Activated naive CD4-positive, alpha-beta T cell (primary cell): ENCODE data around the gene PRSS2.
"Not testable (repeated sequence)": the region's sequence is repeated elsewhere in the genome, so short reads cannot be mapped to it uniquely, and the experiment has no call there.

Source experiments
- DNase-seq, 4 experiments: peaks; one replicate each; lab custom pipeline; 2025; lab: John Stamatoyannopoulos, UW

The PRSS2 gene

DNA sequence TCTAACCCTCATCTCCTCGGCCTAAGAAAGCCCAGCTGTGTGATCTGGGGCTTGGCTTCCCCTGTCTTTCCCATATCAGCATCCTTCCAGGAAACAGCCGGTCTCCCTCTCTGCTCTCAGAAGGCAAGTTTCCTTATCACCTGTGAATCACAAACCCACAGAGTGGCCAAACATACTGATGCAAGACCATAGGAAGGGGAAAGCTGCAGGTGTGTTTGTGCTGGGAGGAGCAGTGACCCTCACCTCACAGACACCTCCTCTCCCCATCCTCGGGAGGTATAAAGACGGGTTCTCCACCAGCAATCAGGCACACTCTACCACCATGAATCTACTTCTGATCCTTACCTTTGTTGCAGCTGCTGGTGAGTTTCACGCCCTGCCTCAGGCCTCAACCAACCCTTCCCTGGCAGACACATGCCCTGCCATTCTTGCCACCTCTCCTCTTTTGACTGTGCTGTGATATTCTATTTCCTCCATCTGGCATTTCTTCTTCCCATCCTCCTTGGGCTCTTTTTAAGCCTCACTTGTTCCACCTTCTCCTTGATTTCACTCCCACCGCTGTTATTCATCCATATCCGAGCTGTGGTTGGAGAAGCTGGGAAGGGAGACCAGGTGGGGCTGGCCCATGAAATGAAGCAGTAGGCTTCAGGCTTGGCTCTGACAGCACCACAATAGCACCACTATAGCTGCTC is at the start of gene PRSS2:
TSS of gene PRSS2 (plus strand) at position 310 of the 692 bp plus-strand sequence. CDS start at position 323, 13 bp downstream.
- DNase-seq, result no peak

DNA sequence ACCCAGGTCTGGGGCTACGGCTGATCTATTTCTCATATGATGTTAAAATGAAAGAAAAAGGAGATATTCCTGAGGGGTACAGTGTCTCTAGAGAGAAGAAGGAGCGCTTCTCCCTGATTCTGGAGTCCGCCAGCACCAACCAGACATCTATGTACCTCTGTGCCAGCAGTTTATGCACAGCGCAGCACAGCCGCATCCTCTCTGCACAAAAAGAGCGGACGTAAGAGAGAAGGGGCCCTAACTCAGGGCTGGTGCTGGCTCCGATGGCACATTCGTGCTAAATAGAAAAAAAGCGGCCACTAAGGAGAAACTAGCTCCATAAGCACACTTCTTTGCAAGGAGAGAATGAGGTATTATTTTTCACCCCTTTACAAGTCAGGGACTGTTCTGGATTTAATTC is 49.8 kb upstream of the PRSS2 start:
- no peak for DNase-seq

DNA sequence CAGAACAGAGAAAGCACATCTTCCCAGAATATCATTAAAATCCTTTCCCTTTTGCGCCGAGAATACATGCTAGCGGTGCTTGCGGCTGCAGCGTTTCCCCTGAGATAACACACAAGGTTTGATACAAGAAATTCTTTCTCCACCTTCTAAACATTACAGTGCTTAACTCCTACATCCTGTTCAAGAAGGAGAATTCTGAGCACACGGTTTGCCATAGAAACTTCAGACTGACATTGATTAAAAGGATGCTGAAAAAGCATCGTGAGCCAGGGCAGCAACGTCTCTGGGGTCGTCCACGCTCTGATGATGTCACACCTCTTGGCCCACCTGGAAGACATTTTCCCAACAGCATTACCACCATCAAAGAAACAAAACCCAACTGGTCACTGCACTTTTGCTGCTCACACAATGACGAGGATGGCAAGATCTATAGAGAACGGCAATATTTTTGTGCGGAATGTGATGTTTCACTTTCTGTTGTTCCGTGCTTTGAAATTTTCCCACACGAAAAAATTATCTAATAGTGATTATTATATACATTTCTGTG is 48.4 kb upstream of the PRSS2 start:
- no peak for DNase-seq

DNA sequence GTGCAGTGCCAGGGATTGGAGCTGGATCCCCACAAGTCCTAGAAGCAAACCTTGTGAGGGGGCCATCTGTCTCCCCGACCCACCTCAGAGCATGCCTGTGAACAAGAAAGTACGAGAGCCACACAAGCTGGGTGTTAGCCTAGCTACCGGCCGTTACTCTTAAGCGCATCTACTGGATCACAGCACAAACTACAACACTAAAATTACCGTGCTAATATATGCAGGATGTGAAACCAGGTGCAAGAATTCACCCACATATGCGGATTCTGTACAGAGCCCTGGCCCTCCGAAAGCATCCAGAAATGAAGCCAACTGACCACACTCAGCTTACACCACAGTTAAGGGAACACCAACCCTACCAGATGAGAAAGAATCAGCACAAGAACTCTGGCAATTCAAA is 37.5 kb upstream of the PRSS2 start:
- DNase-seq, result no peak

DNA sequence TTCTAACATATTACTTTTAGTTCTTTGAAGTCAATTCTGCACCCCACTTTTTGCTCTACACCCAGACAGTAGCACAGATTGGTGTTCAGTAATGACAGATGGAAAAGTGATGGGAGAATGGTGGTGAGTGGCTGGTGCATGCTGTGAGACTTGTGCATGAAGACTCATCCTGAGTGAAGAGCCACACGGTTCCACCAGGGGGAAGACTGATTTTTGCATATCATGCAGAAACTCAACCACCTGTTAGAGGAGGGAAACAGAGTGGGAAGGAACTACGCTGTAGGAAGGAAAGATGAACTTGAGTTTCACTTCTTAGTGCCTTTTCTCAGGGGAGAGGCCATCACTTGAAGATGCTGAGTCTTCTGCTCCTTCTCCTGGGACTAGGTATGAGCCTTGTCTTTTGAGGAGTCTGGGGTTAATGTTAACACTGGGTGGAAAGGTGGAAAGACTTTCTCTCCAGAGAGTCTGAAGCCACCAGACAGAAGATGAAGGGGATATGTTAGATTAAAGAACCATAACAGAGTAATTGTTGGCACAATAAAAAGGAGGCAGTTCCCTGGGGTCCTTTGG is 30.8 kb upstream of the PRSS2 start:
- DNase-seq, result no peak

DNA sequence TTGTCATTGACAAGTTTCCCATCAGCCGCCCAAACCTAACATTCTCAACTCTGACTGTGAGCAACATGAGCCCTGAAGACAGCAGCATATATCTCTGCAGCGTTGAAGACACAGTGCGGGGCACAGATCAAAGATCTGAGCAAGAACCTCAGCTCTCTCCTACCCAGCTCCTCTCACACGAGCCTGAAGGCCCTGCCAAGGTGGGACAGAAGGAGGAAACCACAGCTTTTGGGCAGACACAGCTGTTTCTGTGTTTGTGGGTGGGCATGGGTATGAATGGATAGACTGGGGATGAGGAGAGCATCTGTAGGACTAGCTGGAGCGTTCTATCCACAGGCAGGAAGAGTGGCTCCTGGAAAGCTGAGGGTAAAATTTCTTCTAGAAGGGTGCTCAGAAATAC is 30.0 kb upstream of the PRSS2 start:
- no peak for DNase-seq

DNA sequence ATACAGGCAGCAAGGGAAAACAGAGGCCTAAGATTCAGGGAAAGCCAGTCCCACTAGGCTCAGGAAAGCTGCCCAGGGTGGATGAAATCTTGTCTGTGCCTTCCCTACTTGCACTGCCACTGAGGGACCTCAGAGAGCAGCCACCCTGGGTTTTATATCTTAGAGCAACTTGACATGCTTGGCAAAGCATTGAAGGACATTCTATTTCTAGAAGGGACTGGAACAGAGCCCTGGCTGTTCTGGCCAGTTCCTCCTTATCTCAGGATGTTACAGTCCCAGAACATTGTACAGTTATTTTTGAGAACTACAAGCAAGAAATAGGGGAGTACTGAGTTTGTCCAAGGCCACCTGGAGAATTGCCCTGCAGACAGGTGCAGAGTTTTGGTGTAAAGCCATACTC is 28.8 kb upstream of the PRSS2 start:
- DNase-seq, result not testable (repeated sequence)

DNA sequence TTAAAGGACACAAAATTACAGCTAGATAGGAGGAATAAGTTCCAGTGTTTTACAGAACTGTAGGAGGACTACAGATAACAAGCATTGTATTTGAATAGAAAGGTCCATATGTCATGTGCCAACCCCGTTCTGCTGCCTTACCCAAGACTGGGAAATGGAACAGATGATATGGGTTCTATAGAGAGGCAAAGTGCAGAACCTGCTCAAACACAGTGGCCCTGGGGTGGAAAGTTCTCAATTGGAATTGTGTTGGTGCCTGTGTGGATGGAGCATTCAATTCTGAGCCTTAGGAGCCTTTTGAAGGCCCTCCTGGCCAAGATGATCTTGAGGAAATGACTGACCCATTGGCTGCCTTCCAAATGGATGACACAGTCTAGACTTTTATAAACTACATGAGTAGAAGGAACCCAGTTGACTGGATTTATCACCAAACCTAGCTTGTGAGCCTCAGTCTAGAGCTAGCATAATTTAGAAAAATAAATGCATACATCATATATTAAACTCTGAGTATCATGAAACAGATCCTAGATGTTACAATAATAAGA is 25.6 kb upstream of the PRSS2 start:
- DNase-seq, result no peak

DNA sequence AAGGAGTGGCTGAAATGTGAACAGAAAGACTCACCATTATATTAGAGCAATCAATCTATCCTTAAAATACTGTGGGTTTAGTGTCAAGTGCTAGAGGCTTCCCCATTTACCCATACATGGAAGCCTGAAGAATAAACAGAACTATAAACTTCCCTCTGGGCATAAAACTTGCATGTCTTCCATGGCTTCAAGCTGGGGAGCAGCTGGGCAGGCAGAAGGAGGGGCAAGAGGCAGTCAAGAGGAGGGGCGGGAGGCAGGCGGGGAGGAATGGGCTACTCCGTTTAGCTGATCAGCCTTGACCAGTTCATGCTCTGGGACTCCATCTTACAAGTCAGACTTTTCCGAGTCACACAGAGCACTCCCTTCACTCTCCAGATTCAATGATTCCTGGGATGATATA is 25.0 kb upstream of the PRSS2 start:
- DNase-seq, result no peak

DNA sequence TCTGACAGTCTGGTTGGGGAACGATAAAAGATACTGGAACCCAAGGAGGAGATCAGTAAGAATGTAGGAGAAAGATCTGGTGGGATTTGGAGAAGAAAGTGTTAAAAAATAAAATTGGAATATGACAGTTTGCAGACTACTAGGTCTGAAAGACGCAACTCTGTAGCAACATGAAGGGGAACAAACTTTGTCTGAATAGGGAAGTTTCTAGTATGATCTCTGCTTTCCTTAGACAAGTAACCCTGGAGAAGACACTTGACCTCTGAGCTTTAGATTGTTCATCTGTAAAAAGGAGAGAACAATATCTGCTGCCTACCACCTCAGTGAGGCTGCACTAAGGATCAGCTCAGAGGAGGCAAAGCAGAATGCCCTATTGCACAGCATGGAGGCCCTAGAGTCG is 24.5 kb upstream of the PRSS2 start:
- no peak for DNase-seq

DNA sequence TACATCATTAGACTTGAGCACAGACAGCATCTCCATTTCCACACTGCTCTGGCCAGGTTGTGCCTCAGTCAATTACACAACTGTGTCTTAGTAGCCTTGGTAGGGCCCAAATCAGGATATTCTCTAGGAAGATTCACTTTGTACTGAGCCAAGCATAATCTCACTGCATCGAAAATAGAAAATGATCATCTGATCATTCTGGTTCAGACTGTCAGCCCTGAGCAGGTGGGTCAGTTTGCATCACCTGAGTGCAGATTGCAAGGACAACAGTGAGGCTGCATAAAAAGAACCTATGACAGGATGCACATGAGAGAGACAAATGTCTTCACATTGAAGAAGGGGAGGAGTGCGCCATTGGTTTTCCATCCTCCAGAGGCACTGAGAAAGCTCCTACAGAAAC is 22.4 kb upstream of the PRSS2 start:
- not testable (repeated sequence) for DNase-seq

DNA sequence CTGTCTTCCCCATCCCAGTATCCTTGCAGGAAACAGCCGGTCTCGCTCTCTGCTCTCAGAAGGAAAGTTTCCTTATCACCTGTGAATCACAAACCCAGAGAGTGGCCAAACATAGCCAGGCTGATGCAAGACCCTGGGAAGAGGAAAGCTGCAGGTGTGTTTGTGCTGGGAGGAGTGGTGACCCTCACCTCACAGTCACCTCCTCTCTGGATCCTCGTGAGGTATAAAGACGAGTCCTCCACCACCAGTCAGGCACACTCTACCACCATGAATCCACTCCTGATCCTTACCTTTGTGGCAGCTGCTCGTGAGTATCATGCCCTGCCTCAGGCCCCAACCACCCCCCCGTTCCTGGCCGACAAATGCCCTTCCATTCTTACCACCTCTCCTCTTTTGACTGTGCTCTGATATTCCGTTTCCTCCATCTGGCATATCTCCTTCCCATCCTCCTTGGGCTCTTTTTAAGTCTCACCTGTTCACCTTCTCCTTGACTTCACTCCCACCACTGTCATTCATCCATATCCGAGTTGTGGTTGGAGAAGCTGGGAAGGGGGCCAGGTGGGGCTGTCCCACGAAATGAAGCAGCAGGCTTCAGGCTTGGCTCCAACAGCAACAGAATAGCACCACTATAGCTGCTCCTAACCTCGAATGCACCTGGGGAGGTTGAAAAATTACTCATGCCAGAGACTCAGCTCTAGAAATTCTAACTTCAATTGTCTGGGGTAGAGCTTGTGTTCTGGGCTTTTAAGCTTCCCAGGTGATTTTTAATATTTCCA is 21.4 kb upstream of the PRSS2 start, which contains the start of gene PRSS1:
TSS of gene PRSS1 (plus strand) at position 255 of the 776 bp plus-strand sequence. CDS start at position 268, 13 bp downstream.
- no peak for DNase-seq

DNA sequence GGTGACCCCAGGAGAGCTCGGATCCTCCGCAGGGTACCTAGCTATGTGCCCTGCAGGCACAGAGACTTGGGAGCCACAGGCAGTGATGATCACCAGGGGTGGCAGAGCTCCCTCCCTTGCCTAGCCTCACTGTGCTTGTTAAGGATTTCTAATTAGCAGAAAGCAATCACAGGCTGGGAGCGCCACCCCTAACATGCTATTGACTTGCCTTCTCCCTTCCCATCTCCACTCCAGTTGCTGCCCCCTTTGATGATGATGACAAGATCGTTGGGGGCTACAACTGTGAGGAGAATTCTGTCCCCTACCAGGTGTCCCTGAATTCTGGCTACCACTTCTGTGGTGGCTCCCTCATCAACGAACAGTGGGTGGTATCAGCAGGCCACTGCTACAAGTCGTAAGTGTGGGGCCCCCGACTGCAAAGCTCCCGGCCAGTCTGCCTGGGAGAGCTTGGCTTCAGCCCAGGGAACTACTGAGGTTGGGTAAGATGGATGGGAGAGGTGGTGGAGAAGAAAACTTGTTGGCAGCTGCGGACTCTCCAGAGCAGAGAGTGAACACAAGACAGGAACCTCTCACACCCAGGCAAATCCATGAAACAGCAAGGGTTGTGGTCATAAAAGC is 20.3 kb upstream of the PRSS2 start:
- no peak for DNase-seq

DNA sequence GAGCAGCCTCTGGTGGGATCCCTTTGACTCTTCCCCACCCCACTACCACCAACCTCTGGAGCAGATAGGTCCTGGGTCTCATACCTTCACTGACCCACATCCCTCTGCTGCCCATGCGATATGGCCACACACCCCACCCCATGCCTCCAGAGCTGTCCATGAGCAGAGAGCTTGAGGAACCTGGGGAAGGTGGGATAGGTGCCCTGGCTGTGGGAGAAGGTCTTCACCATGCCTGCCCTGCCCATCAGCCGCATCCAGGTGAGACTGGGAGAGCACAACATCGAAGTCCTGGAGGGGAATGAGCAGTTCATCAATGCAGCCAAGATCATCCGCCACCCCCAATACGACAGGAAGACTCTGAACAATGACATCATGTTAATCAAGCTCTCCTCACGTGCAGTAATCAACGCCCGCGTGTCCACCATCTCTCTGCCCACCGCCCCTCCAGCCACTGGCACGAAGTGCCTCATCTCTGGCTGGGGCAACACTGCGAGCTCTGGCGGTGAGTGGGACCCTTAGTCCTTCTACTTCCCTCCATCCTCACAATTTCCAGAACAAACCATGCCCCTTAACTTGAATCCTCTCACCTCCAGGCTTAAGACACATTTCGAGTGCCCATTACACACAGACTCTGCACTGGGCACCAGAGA is 19.1 kb upstream of the PRSS2 start:
- not testable (repeated sequence) for DNase-seq

DNA sequence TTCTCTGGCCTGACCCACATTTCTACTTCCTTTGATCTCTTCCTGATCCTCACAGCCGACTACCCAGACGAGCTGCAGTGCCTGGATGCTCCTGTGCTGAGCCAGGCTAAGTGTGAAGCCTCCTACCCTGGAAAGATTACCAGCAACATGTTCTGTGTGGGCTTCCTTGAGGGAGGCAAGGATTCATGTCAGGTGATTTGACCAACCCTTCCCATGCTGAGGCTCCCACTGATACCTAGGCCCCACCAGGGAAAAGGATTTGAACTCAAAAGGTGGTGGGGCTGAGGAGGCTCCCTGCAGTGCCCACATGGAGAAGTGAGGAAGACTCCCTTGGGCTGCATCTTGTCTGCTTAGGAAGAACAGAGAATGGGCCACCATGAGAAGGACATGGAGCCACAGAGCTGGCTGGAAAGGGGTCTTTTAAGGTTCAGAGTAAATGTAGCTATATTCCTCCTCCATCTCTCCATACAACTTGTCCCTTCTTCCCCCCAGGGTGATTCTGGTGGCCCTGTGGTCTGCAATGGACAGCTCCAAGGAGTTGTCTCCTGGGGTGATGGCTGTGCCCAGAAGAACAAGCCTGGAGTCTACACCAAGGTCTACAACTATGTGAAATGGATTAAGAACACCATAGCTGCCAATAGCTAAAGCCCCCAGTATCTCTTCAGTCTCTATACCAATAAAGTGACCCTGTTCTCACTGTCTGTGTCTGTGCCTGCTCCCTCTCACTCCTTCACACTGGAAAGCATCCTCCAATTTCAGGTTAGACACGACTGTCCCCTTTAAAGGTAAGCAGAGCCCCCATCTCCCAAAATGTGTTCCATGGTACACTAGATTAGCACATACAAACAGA is 18.2 kb upstream of the PRSS2 start:
- no peak for DNase-seq

DNA sequence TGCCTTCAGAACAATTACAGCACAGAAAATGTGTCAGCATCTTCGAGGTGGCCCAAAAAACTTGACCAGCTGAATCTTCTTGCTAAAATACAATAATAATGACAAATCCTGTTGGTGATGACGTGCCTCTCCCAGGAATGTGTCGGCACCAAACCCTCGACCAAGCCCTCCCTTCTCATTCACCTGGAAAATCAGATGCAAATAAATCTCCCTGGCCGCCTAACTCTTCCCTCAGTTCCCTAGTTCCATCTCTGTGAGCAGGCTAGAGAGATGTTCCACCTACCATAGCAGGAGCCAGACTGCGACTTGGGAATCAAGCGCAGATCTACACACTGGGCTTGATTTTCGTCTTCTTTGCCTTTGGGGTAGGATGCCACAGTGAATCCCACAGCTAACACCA is 17.4 kb upstream of the PRSS2 start:
- no peak for DNase-seq

DNA sequence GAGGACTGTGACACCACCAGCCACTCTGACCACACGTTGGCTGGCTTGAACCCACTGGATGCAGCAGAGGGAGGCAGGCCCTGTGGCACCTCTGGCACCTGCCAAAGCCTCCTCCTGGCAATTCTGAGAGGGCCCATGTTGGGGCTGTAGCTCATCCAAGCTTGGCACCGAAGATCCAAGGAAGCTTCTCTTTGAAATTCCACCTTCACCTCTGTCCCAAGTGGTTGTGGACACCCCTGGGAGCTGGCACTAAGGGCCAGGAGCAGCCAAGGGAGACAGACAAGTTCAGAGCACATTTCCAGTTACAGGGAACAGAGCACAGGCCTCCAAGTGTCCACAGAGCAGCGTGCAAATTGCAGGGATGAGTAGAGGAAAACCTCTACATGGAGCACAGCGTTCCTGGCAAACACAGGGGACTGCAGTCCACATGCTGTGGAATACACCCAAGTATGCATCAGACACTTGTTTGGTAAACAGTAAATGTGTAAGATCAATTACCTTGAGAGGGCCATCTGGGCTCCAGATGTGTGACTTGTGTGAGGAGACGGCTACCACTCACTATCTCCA is 16.8 kb upstream of the PRSS2 start:
- not testable (repeated sequence) for DNase-seq

DNA sequence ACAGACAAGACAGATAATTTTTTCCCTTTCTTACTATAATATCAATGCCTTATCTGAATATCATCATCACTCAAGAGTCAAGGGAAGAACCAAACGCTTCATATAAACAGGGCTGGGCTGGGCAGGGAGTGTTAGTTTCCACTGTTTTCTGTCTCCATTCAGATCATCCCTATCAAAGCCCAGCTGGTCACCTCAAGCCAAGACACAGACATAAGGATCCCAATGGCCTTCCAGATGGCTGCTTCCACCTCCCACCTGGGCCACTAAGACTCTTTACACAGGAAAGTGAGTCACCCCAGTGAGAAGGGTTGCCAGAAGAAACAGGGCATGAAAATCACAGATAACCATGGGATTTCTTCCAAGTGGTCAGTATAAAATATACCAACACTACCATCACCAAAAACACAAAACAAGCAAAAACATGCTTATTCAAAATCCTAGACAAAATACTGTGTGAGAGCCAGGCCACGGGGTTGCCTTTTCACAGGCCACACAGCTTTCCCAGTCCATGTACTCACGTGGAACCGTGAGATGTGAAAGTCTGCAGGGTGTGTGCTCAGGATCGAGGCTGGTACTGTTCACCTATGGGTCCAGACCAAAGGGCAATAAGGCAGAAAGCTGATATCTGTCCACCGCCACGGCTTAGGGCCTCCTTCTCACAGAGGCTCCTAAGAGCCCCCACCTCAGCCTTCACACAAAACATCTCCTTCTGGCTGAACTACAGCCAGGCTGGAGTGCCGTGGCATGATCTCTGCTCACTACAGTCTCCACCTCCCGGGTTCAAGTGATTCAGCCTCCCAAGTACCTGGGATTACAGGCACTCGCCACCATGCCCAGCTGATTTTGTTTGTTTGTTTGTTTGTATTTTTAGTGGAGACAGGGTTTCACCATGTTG is 15.8 kb upstream of the PRSS2 start:
- no peak for DNase-seq

DNA sequence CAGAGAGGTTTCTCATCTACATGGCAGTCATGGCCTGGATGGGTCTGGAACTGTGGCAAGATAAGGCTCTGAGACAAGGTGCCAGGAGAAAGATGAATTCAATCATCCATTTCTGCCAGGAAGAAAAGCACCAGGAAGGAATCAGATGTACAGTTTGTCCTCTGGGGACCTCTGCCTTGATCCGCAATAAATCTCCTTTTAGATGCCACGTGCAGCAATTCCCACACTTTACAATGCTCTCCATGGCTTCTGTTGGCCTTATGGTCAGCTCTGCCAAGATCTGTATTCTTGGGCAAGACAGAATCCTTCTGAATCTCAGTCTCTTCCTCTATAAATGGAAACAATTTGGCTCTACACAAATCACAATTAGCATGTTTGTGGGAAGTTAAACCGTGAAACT is 12.5 kb upstream of the PRSS2 start:
- not testable (repeated sequence) for DNase-seq
